ENCODE measurements around the gene VAV2. TPM values are rescaled to one million over a fixed set of nuclear protein-coding genes. Genes with fewer than 3 reads are reported as not detected.

The VAV2 gene
- total RNA-seq, 1 experiment from 2014 or later: 9.7 TPM

DNA sequence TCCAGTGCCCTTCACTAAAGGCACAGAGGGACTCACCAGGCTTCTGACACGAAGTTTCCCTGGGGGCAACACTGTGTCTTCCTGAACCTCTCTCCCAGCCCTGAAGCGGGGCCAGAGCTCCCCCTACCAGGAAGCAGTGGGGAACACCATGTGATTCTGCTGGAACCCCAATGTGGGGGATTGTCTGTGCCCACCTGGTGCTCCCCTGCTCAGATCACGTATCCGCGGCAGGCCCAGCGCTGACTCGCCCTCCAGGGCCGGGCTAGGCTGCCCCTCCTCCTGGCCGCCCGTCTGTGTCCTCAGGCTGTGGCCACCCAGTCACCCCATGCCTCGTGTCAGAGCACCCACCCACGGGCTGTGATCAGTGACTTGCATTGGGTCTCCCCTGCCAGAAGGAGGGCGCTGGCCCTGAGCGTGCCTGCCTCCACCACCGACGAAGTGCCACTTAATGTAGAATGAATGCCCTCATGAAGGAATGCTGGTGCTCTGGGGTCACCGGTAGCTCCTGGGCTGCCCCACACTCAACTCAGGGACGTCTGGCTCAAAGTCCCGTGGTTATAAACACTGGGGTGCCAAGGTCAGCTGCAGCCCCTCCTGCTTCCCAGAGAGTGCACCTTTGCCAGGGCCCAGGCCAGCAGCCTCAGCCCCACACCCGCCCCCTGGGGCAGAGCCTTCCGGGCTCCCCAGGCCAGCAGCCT is 276.1 kb downstream of the VAV2 start:
- intact Hi-C loops (cut with micrococcal nuclease): no loop called here
- no TSS peak for BruUV-seq (replicated peaks)
- H3K27me3 ChIP-seq (ENCODE audit: low read length): no peaks in the 10 kb centered on the region
- no peaks in the 10 kb centered on the region for H3K4me1 ChIP-seq (ENCODE audit: insufficient read depth, low read length)
- no peak overlapping the region for H3K27ac ChIP-seq (ENCODE audit: low read length)
- H3F3A ChIP-seq (ENCODE audit: low read length, unreplicated experiment): no peaks in the 10 kb centered on the region
- ATAC-seq (peak; percentile 18; the same call in 1 of the 2 replicates), DNase-seq (no peak)
- H2AFZ ChIP-seq (ENCODE audit: low read length): no peak overlapping the region
- POLR2A ChIA-PET (ENCODE audit: unreplicated experiment): no interaction called here
- TF ChIP-seq EZH2 (IDR thresholded peaks at IDR 0.05; ENCODE audit: low read length, unreplicated experiment) (no peak), CTCF (conservative IDR thresholded peaks at IDR 0.05; ENCODE audit: low read depth, low read length) (peak; percentile 51)
- H3K4me2 ChIP-seq (ENCODE audit: low read length): no peak overlapping the region
- H3K79me2 ChIP-seq (ENCODE audit: low read length): no peaks in the 10 kb centered on the region
- no peaks in the 10 kb centered on the region for H3K36me3 ChIP-seq (ENCODE audit: low read depth, low read length)
- no peaks in the 10 kb centered on the region for H3K9me2 ChIP-seq (replicated peaks; ENCODE audit: low read length)
- no peaks in the 10 kb centered on the region for H4K20me1 ChIP-seq (ENCODE audit: low read length)
- no peak overlapping the region for H3K4me3 ChIP-seq (ENCODE audit: low read length)
- H3K9ac ChIP-seq (ENCODE audit: low read length): no peak overlapping the region
- CTCF ChIA-PET: no interaction called here
- no peaks in the 10 kb centered on the region for H3K9me3 ChIP-seq (ENCODE audit: low read length)

DNA sequence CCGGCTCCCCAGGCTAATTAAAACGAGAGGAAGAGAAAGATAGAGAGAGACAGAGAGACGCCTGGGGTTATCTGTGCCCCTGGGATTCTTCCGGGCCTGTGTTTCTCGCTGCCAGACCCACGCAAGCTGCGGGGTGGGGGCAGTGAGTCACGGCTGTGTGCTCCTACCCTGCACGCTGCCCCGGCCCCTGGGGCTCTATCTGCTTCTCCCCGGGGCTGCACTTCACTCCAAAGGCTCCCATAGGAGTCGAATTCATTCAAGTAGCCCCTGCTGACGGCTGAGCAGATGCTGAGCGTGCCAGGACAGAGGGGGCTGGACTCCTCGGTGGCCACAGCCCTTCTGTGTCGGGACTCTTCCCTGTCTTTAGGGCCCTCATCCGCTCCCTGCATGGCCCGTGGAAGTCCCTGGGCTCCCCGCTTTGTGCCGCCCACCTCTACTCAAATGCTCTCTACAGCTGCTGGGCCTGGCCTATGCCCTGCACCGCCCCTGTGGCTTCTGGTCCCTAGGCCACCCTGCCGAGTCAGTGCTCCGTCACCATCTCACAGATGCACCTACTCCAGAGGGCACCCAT is 276.7 kb downstream of the VAV2 start:
- DNase-seq (no peak), ATAC-seq (no peak)
- Histone ChIP-seq H2AFZ (ENCODE audit: low read length) (no peak overlapping the region), H3K4me3 (ENCODE audit: low read length) (no peak overlapping the region), H3K9me2 (replicated peaks; ENCODE audit: low read length) (no peaks in the 10 kb centered on the region), H3K79me2 (ENCODE audit: low read length) (no peaks in the 10 kb centered on the region), H3K4me1 (ENCODE audit: insufficient read depth, low read length) (no peaks in the 10 kb centered on the region), H3K9ac (ENCODE audit: low read length) (no peak overlapping the region), H3K9me3 (ENCODE audit: low read length) (no peaks in the 10 kb centered on the region), H3K27me3 (ENCODE audit: low read length) (no peaks in the 10 kb centered on the region), H3K4me2 (ENCODE audit: low read length) (no peak overlapping the region), H3K36me3 (ENCODE audit: low read depth, low read length) (no peaks in the 10 kb centered on the region), H3K27ac (ENCODE audit: low read length) (no peak overlapping the region), H3F3A (ENCODE audit: low read length, unreplicated experiment) (no peaks in the 10 kb centered on the region), H4K20me1 (ENCODE audit: low read length) (no peaks in the 10 kb centered on the region)
- no peak for TF ChIP-seq EZH2 (IDR thresholded peaks at IDR 0.05; ENCODE audit: low read length, unreplicated experiment)
- no peak for TF ChIP-seq EZH2phosphoT487 (IDR thresholded peaks at IDR 0.05; ENCODE audit: borderline replicate concordance, low read length)
- TF ChIP-seq CTCF (conservative IDR thresholded peaks at IDR 0.05; ENCODE audit: low read depth, low read length): no peak
- ChIA-PET CTCF (no interaction called here), POLR2A (ENCODE audit: unreplicated experiment) (no interaction called here)
- BruUV-seq (replicated peaks): no TSS peak
- intact Hi-C loops (cut with micrococcal nuclease): no loop called here

- no peaks in the 10 kb centered on the region for H3K9me2 ChIP-seq (replicated peaks; ENCODE audit: low read length)
- DNase-seq: peak; percentile 8
- H3K4me3 ChIP-seq (ENCODE audit: low read length): no peak overlapping the region
- H3K36me3 ChIP-seq (ENCODE audit: low read depth, low read length): no peaks in the 10 kb centered on the region
- H3F3A ChIP-seq (ENCODE audit: low read length, unreplicated experiment): no peaks in the 10 kb centered on the region
- no peak overlapping the region for H3K4me2 ChIP-seq (ENCODE audit: low read length)
- no TSS peak for BruUV-seq (replicated peaks)
- no peak for TF ChIP-seq EZH2phosphoT487 (IDR thresholded peaks at IDR 0.05; ENCODE audit: borderline replicate concordance, low read length)
- TF ChIP-seq CTCF (conservative IDR thresholded peaks at IDR 0.05; ENCODE audit: low read depth, low read length): no peak
- no peak for TF ChIP-seq EZH2 (IDR thresholded peaks at IDR 0.05; ENCODE audit: low read length, unreplicated experiment)
- H3K4me1 ChIP-seq (ENCODE audit: insufficient read depth, low read length): no peaks in the 10 kb centered on the region
- no peak overlapping the region for H3K27ac ChIP-seq (ENCODE audit: low read length)
- intact Hi-C loops (cut with micrococcal nuclease): no loop called here
- no peaks in the 10 kb centered on the region for H3K9me3 ChIP-seq (ENCODE audit: low read length)
- H3K27me3 ChIP-seq (ENCODE audit: low read length): no peaks in the 10 kb centered on the region
- H2AFZ ChIP-seq (ENCODE audit: low read length): no peak overlapping the region
- CTCF ChIA-PET: no interaction called here
- H3K9ac ChIP-seq (ENCODE audit: low read length): no peak overlapping the region
- no peaks in the 10 kb centered on the region for H4K20me1 ChIP-seq (ENCODE audit: low read length)
- no peak for ATAC-seq
- H3K79me2 ChIP-seq (ENCODE audit: low read length): no peaks in the 10 kb centered on the region
- POLR2A ChIA-PET (ENCODE audit: unreplicated experiment): no interaction called here
Observed at GRCh38 chr9:133714606-133715294, 277.4 kb downstream of the VAV2 start.
